Medulla oblongata (tissue), 1 donor: ENCODE results near the gene UTP4.
A peak's percentile ranks its signal among the peaks of the same experiment; 100 is the strongest.

Experiments
- DNase-seq: peaks from one replicate; pipeline ENCODE4 v3.0.0-alpha.2; 2015; ENCODE audit errors: extremely low spot score

Gene UTP4

DNA sequence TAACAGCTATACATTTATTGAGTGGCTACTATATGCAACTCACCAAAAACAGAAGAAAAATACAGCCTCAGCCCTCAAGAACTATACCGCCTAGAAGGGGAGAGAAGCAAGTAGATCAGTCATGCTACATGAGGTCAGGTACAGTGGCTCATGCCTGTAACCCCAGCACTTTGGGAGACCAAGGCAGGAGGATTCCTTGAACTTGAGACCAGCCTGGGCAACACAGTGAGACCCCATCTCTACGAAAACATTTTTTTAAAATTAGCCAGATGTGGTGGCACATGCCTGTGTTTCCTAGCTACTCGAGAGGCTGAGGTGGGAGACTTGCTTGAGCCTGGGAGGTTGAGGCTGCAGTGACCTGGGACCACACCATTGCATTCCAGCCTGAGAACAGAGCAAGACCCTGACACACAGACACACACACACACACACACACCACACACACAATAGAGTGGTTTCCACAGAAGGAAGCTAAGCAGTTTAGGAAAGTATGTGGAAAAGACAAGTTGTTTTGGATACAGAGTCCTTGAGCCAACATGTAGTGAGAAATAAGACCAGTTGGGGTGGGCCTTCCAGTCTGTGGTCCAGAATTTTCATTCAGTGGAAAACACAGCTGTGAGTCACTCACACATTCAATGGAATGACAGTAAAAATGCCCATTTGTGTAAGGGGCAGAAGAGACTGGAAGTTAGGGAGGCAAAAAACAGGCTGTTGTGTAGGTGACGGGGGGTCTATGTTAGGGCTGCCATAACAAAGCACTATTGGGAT lies 43.8 kb downstream of the UTP4 start:
- DNase-seq = no peak

DNA sequence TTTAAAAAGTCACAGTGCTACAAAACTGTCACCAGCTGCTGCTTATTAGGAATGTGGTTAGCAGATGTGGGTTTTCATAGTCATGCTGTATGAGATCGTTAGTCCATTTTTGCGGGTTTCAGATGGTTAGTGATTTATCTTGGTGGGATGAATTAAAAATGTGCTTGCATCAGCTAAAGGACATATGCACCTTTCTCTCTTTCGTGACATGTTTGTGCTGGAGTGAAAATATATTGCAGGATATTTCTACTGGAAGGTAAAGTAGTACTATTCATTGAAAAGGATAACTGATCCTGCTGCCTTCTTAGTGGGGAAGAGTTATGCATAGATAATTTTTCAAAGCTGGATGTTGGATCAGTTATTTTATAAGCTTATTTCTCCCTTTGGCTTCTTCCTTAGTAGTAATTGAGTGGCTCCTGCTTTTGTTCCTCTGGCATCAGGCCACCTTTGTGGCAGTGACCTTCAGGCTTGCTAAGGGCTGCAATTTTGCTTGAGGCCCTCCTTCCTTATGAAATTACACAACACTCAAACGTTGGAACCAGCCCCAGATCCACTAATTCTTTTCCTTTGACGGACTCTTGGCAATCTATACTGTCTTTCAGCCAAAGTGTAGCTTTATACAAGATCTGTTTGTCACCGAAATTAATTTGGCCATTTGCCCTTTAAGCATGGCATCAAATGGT lies 47.0 kb downstream of the UTP4 start:
- DNase-seq = peak; percentile 56

GRCh38 chr16:69180011-69180338 lies 47.5 kb downstream of the UTP4 start:
- DNase-seq = no peak

DNA sequence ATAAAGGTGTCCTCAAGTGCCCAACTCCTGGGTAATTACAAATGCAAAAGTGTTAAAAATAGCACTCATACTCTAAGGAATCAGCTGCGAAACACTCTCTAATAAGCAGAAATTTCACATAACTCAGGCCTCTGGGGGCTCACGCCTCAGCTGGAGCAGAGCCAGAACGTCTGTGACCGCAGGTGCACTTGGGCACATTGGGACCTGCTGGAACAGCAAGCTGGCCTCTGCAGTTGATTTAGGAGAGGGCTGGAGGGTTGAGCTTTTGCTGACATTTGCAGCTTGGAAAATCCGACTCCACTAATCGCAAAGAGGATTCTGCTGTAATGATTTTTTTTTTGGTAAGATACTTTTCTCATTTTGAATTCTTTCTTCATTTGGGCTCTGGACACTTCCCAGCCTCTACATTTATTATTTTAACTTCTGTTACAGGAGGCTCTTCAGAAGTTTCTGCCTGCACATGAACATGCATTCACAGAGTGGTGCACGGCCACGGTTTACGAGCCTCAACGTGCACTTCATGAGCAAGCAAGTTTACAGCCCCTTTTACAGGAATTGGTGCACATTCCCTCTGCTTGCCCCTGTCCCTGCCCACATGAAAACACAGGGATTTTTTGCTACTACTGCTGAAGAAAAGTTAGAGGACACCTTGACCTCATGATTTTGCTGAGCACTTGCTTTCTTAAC lies 50.4 kb downstream of the UTP4 start:
- no peak for DNase-seq

DNA sequence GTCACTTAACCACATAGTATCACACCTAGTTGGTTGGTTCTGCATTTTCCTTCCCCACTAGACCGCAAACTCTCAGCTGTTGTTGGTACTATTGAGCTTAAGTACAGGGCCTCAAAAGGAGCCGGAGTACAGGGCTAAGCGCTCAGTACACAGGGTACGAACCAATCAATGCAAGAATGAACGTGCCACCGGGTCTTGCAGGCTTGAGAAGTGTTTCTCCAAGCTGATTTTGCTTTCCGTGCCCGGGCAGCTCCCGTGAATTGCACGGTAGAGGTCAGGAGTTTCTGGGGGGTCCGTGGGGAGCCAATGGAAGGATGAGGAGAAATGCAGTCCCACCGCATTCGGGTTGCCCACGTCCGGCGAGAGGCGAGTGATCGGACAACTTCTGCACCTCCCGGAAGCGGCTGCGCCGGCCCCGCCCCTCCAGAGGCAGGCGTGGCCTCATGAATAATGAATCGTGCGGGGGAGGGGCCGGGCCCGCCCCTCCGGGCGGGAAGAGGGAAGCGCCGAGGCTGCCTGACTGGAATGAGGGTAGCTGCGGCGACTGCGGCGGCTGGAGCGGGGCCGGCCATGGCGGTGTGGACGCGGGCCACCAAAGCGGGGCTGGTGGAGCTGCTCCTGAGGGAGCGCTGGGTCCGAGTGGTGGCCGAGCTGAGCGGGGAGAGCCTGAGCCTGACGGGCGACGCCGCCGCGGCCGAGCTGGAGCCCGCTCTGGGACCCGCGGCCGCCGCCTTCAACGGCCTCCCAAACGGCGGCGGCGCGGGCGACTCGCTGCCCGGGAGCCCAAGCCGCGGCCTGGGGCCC lies 54.4 kb downstream of the UTP4 start, which contains the start of gene SNTB2:
Gene SNTB2 (plus strand): TSS at position 523 of the 804 bp plus-strand sequence. CDS start 3 bp downstream, at position 526.
- peak; percentile 95 for DNase-seq

DNA sequence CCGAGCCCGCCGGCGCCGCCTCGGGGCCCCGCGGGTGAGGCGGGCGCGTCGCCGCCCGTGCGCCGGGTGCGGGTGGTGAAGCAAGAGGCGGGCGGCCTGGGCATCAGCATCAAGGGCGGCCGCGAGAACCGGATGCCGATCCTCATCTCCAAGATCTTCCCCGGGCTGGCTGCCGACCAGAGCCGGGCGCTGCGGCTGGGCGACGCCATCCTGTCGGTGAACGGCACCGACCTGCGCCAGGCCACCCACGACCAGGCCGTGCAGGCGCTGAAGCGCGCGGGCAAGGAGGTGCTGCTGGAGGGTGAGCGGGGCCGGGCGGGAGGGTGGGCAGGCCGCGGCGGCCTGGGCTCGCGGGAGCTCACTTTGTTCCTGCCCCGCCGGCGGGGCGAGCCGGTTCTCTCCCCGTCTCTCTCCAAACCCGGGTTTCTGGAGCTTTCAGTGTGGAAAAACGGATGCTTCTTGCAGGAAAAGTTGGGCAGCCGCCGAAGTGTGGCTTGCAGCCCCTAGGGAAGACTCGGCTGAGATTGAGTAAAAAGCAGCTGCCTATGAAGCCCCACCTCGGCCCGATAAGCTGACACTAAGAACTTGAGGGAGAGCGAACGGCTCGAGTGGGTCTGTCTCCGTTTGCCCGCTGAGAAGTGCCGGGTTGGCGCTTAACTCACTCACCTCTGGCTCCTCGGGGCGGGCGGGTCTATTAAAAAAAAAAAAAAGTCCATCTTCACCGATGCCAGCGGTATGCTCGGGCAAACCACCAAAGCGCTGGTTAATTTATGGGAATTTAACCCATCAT lies 55.2 kb downstream of the UTP4 start:
- DNase-seq = peak; percentile 32

GRCh38 chr16:69188236-69188549 lies 55.7 kb downstream of the UTP4 start:
- peak; percentile 60 for DNase-seq

DNA sequence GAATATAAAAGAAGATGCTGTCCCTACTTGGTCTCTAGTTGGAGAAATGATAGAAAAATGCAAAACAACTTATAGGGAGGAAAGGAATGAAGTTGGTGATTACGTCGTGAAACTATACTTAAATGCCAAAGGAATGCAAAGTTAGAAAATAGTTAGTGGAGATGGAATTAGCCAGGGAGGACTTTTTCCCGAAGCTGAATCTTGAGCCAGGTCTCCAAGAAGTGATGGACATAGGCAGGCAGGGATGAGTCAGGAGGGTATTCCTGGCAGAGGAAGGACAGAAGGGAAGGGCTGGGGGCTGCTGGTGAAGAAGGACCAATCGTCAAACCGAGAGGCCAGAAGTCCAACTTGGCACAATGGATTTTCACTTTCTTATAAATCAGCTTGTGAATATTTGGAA lies 56.3 kb downstream of the UTP4 start:
- no peak for DNase-seq

DNA sequence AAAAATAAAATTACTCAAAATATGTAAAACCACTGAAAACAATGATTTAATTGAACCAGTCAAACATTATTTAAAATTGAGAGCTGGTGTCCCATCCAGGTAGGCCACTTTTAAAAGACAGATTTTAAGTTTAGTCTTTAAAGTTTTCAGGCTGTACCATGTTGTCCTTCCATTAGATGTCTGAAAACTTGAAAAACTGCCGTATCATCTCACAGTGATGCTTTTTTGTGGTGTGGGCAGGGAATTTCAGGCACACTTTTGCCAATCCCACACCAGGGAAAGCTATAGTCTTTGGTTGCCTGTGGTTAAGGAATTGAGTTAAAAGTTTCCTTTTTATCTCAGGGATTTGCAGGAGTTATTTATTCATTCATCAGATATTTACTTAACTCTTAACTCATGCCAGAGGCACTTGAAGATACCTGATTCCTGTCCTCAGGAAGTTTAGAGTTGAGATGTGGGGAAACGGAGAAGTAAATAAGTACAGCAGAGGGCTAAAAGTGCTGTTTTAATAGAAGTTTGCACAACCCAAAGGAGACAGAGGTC lies 57.7 kb downstream of the UTP4 start:
- DNase-seq = no peak

DNA sequence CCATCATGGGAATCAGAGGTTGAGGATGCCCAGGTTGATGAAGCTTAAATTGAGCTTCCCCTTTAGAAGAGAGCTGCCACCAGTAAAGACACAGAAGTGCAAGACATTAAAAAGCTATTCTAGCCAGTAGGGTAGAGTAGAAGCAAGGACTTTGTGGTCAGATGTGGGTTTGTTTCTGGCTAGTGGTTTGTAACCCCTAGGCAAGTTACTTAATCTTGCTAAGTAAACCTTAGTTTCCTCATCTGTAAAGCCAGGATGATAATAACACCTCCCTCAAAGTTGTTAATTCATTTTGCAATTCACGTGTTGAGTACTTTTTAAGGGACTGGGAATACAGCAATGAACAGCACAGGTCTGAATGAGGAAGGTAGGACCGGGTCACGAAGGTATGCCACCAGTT lies 58.1 kb downstream of the UTP4 start:
- DNase-seq = no peak

- DNase-seq = no peak
Observed at GRCh38 chr16:69191136-69191535, 58.7 kb downstream of the UTP4 start.

GRCh38 chr16:69193855-69194254 lies 61.4 kb downstream of the UTP4 start:
- no peak for DNase-seq

GRCh38 chr16:69194488-69194887 lies 62.0 kb downstream of the UTP4 start:
- no peak for DNase-seq

DNA sequence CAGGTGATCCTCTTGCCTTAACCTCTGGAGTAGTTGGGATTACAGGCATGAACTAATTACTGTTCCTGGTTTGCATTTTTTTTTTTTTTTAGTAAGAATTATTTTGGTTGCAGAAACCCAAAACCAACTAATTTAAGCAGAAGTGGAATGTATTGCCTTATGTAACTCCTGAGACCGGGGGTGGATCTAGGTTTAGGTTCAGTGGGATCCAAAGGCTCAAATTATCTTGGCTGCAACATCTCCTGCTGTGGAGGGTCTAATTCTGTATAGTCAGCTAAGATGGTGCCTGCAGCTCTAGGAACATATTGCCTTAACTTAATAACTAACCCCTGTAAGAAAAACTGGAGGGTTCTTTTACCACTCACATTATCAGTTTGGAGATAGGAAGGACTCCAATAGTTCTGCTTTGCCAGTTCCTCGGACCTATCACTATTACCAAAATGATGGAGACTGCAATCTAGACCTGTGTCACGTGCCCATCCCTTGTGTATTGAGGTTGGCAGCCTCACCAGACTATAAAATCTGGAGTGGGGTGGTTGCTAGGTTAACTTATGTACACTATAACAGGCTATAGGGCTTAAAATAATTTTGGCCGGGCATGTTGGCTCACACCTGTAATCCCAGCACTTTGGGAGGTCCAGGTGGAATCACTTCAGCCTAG lies 63.0 kb downstream of the UTP4 start:
- DNase-seq = no peak

GRCh38 chr16:69197573-69197972 lies 65.1 kb downstream of the UTP4 start:
- DNase-seq = no peak

- DNase-seq = no peak
Observed at GRCh38 chr16:69199382-69199781, 66.9 kb downstream of the UTP4 start.

DNA sequence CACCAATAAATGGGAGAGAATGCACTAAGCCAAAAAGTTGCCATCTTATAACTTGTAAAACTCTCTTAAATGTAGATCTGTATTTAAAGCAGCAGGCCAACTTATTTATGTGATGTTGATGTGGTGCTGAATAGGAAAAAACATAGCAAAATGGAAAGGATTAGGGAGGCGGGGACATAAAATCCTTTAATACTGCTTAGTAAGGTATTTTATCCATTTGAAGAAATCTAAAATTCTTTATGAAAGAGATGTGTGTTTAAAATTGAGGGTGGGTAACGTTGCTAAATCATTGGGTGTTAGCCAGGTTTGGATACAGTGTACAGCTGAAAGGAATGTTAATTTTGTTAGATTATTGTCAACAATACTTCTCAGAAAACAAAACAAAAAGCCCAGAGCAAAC lies 68.8 kb downstream of the UTP4 start:
- no peak for DNase-seq

GRCh38 chr16:69201787-69202186 lies 69.3 kb downstream of the UTP4 start:
- DNase-seq = no peak

- DNase-seq = no peak
Observed at GRCh38 chr16:69204172-69204571, 71.7 kb downstream of the UTP4 start.

GRCh38 chr16:69209735-69210134 lies 77.3 kb downstream of the UTP4 start:
- DNase-seq = no peak

- DNase-seq = no peak
Observed at GRCh38 chr16:69217433-69217832, 85.0 kb downstream of the UTP4 start.
